Nephron progenitor cell (in vitro differentiated cells): Measurements from ENCODE around the gene MRPS12.

Source experiments
- DNase-seq: peaks from one replicate; pipeline ENCODE4 v3.0.0; 2021
- H3K27ac Mint-ChIP-seq: 2 replicates; pipeline ENCODE4 v1.8.0; 2021; ENCODE audit warnings: mild to moderate bottlenecking, moderate library complexity, mixed read lengths
- H3K27me3 Mint-ChIP-seq: 2 replicates; pipeline ENCODE4 v1.8.0; 2021; ENCODE audit warnings: mild to moderate bottlenecking, low read depth, mixed read lengths; ENCODE audit not compliant: poor library complexity
- H3K36me3 Mint-ChIP-seq: 2 replicates; pipeline ENCODE4 v1.8.0; 2021; ENCODE audit warnings: low read depth, mixed read lengths
- H3K4me1 Mint-ChIP-seq: 2 replicates; pipeline ENCODE4 v1.8.0; 2021; ENCODE audit warnings: mixed read lengths
- H3K4me3 Mint-ChIP-seq: 2 replicates; pipeline ENCODE4 v1.8.0; 2021; ENCODE audit warnings: mild to moderate bottlenecking, moderate library complexity, mixed read lengths
- H3K9me3 Mint-ChIP-seq: 2 replicates; pipeline ENCODE4 v1.8.0; 2021; ENCODE audit warnings: mild to moderate bottlenecking, moderate library complexity, mixed read lengths
- CTCF ChIP-seq: fragments of 200-600 bp; sonication (generic); IDR thresholded peaks from 2 replicates; pipeline ENCODE4 v1.5.0; 2021; ENCODE audit warnings: antibody characterized with exemption

The MRPS12 gene

GRCh38 chr19:38918526-38918925 is 12.2 kb upstream of the MRPS12 start:
- no peak for DNase-seq
- no peak overlapping the region for H3K4me3 Mint-ChIP-seq
- no peak overlapping the region for H3K27ac Mint-ChIP-seq
- no peaks in the 10 kb centered on the region for H3K9me3 Mint-ChIP-seq
- H3K27me3 Mint-ChIP-seq: no peaks in the 10 kb centered on the region
- H3K36me3 Mint-ChIP-seq: peaks cover 19% of the 10 kb centered on the region
- no peaks in the 10 kb centered on the region for H3K4me1 Mint-ChIP-seq
- no peak for TF ChIP-seq CTCF

GRCh38 chr19:38919837-38920601 is 10.7 kb upstream of the MRPS12 start:
- TF ChIP-seq CTCF: no peak
- no peaks in the 10 kb centered on the region for H3K27me3 Mint-ChIP-seq

GRCh38 chr19:38920602-38921419 is 9.9 kb upstream of the MRPS12 start:
- no peaks in the 10 kb centered on the region for H3K27me3 Mint-ChIP-seq
- no peaks in the 10 kb centered on the region for H3K4me1 Mint-ChIP-seq
- H3K4me3 Mint-ChIP-seq: no peak overlapping the region
- no peaks in the 10 kb centered on the region for H3K9me3 Mint-ChIP-seq
- TF ChIP-seq CTCF: no peak
- DNase-seq: no peak
- no peak overlapping the region for H3K27ac Mint-ChIP-seq
- H3K36me3 Mint-ChIP-seq: peaks cover 30% of the 10 kb centered on the region

More at GRCh38 chr19:38919837-38920601, 10.7 kb upstream of the MRPS12 start:
- Mint-ChIP-seq H3K9me3 (no peaks in the 10 kb centered on the region), H3K4me1 (no peaks in the 10 kb centered on the region), H3K4me3 (no peak overlapping the region), H3K27ac (no peak overlapping the region), H3K36me3 (peaks cover 25% of the 10 kb centered on the region)
- no peak for DNase-seq

GRCh38 chr19:38921420-38922274 is 9.1 kb upstream of the MRPS12 start:
- Mint-ChIP-seq H3K4me3 (no peak overlapping the region), H3K9me3 (no peaks in the 10 kb centered on the region), H3K27me3 (no peaks in the 10 kb centered on the region), H3K36me3 (peaks cover 30% of the 10 kb centered on the region), H3K27ac (no peak overlapping the region), H3K4me1 (no peaks in the 10 kb centered on the region)
- no peak for TF ChIP-seq CTCF
- no peak for DNase-seq

- Mint-ChIP-seq H3K36me3 (peaks cover 31% of the 10 kb centered on the region), H3K27ac (no peak overlapping the region), H3K4me3 (no peak overlapping the region), H3K27me3 (no peaks in the 10 kb centered on the region), H3K4me1 (no peaks in the 10 kb centered on the region), H3K9me3 (no peaks in the 10 kb centered on the region)
- DNase-seq: no peak
- TF ChIP-seq CTCF: no peak
These were observed 8.3 kb upstream of the MRPS12 start for GRCh38 chr19:38922482-38922881.
